GM18505 (cell line): ENCODE results near the gene TIAM2.

Experiments
- ATAC-seq: cut with Tn5 transposase; IDR thresholded peaks from one replicate; pipeline ENCODE4 v1.9.1; 2021; ENCODE audit not compliant: unreplicated experiment
- POLR2A ChIP-seq: IDR thresholded peaks from 4 replicates; pipeline ENCODE4 v1.6.1; 2011; ENCODE audit warnings: borderline replicate concordance; ENCODE audit not compliant: insufficient read depth, insufficient read length; ENCODE audit errors: extremely low read depth

TIAM2 gene

GRCh38 chr6:155272353-155273232, 277.5 kb downstream of the TIAM2 start:
- TF ChIP-seq POLR2A, result no peak
- no peak for ATAC-seq

GRCh38 chr6:155273431-155273830, 278.3 kb downstream of the TIAM2 start:
- TF ChIP-seq POLR2A, result no peak
- no peak for ATAC-seq

- TF ChIP-seq POLR2A, result no peak
- ATAC-seq, result no peak
Measured at GRCh38 chr6:155274106-155274505, 279.0 kb downstream of the TIAM2 start.

- ATAC-seq, result no peak
- TF ChIP-seq POLR2A, result no peak
Measured at GRCh38 chr6:155274533-155274932, 279.4 kb downstream of the TIAM2 start.

GRCh38 chr6:155275808-155276480, 280.8 kb downstream of the TIAM2 start:
- no peak for TF ChIP-seq POLR2A

GRCh38 chr6:155276638-155277037, 281.5 kb downstream of the TIAM2 start:
- TF ChIP-seq POLR2A, result no peak

More at GRCh38 chr6:155275808-155276480, 280.8 kb downstream of the TIAM2 start:
- ATAC-seq, result no peak

GRCh38 chr6:155278319-155279049, 283.4 kb downstream of the TIAM2 start:
- no peak for ATAC-seq
- TF ChIP-seq POLR2A, result no peak

More at GRCh38 chr6:155276638-155277037, 281.5 kb downstream of the TIAM2 start:
- ATAC-seq, result no peak

- TF ChIP-seq POLR2A, result no peak
- ATAC-seq, result no peak
Measured at GRCh38 chr6:155284775-155285174, 289.7 kb downstream of the TIAM2 start.

GRCh38 chr6:155287762-155288161, 292.6 kb downstream of the TIAM2 start:
- no peak for TF ChIP-seq POLR2A
- no peak for ATAC-seq

- no peak for TF ChIP-seq POLR2A
- no peak for ATAC-seq
Measured at GRCh38 chr6:155290491-155290890, 295.4 kb downstream of the TIAM2 start.

GRCh38 chr6:155291291-155291690, 296.2 kb downstream of the TIAM2 start:
- TF ChIP-seq POLR2A, result no peak
- no peak for ATAC-seq

- no peak for ATAC-seq
- TF ChIP-seq POLR2A, result no peak
Measured at GRCh38 chr6:155292711-155293110, 297.6 kb downstream of the TIAM2 start.

- ATAC-seq, result no peak
- no peak for TF ChIP-seq POLR2A
Measured at GRCh38 chr6:155297669-155298068, 302.6 kb downstream of the TIAM2 start.
